IPS-11a (cell line): ENCODE measurements around the gene UROS.
A peak's percentile ranks its signal among the peaks of the same experiment; 100 is the strongest.

ENCODE experiments used
- H3K4me3 ChIP-seq: one replicate; pipeline ENCODE4 v1.5.1; 2013; ENCODE audit warnings: low read depth, low read length, control low read depth

The UROS gene

GRCh38 chr10:125822878-125823662 lies at the start of gene UROS, which contains the start of gene BCCIP:
UROS (minus strand) TSS chr10:125823258; CDS start chr10:125816499, 6,759 bp downstream.
BCCIP (plus strand) TSS chr10:125823546; CDS start chr10:125823558, 12 bp downstream.
- peak within 1 kb of the TSS; percentile 97 for H3K4me3 ChIP-seq

- H3K4me3 ChIP-seq, result no peak overlapping the region
Measured at GRCh38 chr10:125871338-125871737, 48.3 kb upstream of the UROS start.

GRCh38 chr10:125868372-125868975 lies 45.4 kb upstream of the UROS start:
- no peak overlapping the region for H3K4me3 ChIP-seq

- H3K4me3 ChIP-seq, result no peak overlapping the region
Measured at GRCh38 chr10:125866421-125867029, 43.5 kb upstream of the UROS start.

GRCh38 chr10:125865120-125865519 lies 42.1 kb upstream of the UROS start:
- H3K4me3 ChIP-seq, result no peak overlapping the region

- no peak overlapping the region for H3K4me3 ChIP-seq
Measured at GRCh38 chr10:125859128-125859817, 36.2 kb upstream of the UROS start.

GRCh38 chr10:125857185-125857760 lies 34.2 kb upstream of the UROS start:
- H3K4me3 ChIP-seq, result no peak overlapping the region

- H3K4me3 ChIP-seq, result no peak overlapping the region
Measured at GRCh38 chr10:125852487-125852886, 29.4 kb upstream of the UROS start.

GRCh38 chr10:125850766-125851731 lies 28.0 kb upstream of the UROS start:
- no peak overlapping the region for H3K4me3 ChIP-seq

GRCh38 chr10:125849448-125849847 lies 26.4 kb upstream of the UROS start:
- H3K4me3 ChIP-seq, result no peak overlapping the region

GRCh38 chr10:125848857-125849256 lies 25.8 kb upstream of the UROS start:
- H3K4me3 ChIP-seq, result no peak overlapping the region

GRCh38 chr10:125848371-125848770 lies 25.3 kb upstream of the UROS start:
- no peak overlapping the region for H3K4me3 ChIP-seq

- no peak overlapping the region for H3K4me3 ChIP-seq
Measured at GRCh38 chr10:125846894-125847293, 23.8 kb upstream of the UROS start.

GRCh38 chr10:125845617-125846016 lies 22.6 kb upstream of the UROS start:
- H3K4me3 ChIP-seq, result no peak overlapping the region

- no peak overlapping the region for H3K4me3 ChIP-seq
Measured at GRCh38 chr10:125844751-125845221, 21.7 kb upstream of the UROS start.

GRCh38 chr10:125843603-125844329 lies 20.7 kb upstream of the UROS start:
- no peak overlapping the region for H3K4me3 ChIP-seq

GRCh38 chr10:125840955-125841354 lies 17.9 kb upstream of the UROS start:
- H3K4me3 ChIP-seq, result no peak overlapping the region

GRCh38 chr10:125840406-125840805 lies 17.3 kb upstream of the UROS start:
- H3K4me3 ChIP-seq, result no peak overlapping the region
